Right atrium auricular region (tissue), 2 donors: ENCODE data around the gene PPFIA3. TPM values are rescaled to one million over a fixed set of nuclear protein-coding genes. Genes with fewer than 3 reads are reported as not detected.

Experiments
- DNase-seq: peaks from one replicate; pipeline ENCODE4 v3.0.0-alpha.2; 2019; ENCODE audit warnings: low spot score
- H3K27ac ChIP-seq, 2 donors: fragments of 200-600 bp; sonication (generic); 1 replicate in 1 of 2; 2 replicates in 1 of 2; pipeline ENCODE4 v1.5.1; 2016 to 2019
- H3K27me3 ChIP-seq, 2 donors: fragments of 200-600 bp; sonication (generic); one replicate each; pipeline versions ENCODE4 v1.5.1 to v1.6.0; 2017 to 2019
- H3K36me3 ChIP-seq: fragments of 200-600 bp; sonication (generic); one replicate; pipeline ENCODE4 v1.5.1; 2016
- H3K4me1 ChIP-seq, 2 donors: fragments of 200-600 bp; sonication (generic); one replicate each; pipeline versions ENCODE4 v1.5.1 to v1.6.0; 2017 to 2019
- H3K4me3 ChIP-seq, 2 donors: fragments of 200-600 bp; sonication (generic); 1 replicate in 1 of 2; 2 replicates in 1 of 2; pipeline ENCODE4 v1.5.1; 2017 to 2019; ENCODE audit warnings: mild to moderate bottlenecking in 1 of 2, moderate library complexity in 1 of 2
- H3K9me3 ChIP-seq, 2 donors: fragments of 200-600 bp; sonication (generic); one replicate each; pipeline ENCODE4 v1.5.1; 2019
- total RNA-seq, 2 donors: library from RNA; depleted of rRNA; stranded (reverse); fragments of >200 nt; gene quantifications; one replicate each; pipeline ENCODE4 v1.1.0, GENCODE V29; 2016
- TF ChIP-seq, protein P1 (sequence below), 2 donors: fragments of 200-600 bp; sonication (generic); IDR thresholded peaks; one replicate each; pipeline ENCODE4 v1.5.1; 2019; ENCODE audit warnings: antibody characterized with exemption in 2 of 2

PPFIA3 gene
- total RNA-seq, 2 donors from 2014 or later: 5.0 to 6.8 TPM

DNA sequence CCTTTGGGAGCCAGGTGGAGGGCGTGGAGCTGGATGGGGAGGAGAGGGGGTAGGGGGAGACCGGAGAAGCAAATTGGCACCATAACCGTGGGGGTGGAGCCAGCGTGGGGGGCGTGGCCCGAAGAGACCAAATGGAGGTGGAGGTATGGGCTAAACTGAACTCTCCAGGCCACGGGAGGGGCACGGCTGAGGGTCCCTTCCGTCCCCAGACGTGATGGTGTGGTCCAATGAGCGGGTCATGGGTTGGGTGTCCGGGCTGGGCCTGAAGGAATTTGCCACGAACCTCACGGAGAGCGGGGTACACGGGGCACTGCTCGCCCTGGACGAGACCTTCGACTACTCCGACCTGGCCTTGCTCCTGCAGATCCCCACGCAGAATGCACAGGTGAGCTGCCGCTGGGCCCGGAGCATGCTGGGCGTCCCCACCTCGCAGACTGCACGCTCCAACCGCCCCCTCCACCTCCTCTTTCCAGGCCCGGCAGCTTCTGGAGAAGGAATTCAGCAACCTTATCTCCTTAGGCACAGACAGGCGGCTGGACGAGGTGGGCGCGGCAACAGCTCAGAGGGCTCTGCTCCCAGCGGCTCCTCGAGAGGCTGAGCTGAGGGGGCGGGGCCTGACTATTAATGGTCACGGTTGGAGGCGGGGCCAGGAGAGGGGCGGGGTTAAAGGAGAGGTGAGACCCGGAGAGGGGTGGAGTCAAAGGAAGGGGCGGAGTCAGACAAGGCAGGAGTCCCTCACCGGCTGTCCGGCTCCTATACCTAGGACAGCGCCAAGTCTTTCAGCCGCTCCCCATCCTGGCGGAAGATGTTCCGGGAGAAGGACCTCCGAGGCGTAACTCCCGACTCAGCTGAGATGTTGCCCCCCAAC, 29.7 kb downstream of the PPFIA3 start:
- H3K27me3 ChIP-seq: no peaks in the 10 kb centered on the region
- H3K27ac ChIP-seq: peak overlapping the region; percentile 96
- TF ChIP-seq, protein P1, sequence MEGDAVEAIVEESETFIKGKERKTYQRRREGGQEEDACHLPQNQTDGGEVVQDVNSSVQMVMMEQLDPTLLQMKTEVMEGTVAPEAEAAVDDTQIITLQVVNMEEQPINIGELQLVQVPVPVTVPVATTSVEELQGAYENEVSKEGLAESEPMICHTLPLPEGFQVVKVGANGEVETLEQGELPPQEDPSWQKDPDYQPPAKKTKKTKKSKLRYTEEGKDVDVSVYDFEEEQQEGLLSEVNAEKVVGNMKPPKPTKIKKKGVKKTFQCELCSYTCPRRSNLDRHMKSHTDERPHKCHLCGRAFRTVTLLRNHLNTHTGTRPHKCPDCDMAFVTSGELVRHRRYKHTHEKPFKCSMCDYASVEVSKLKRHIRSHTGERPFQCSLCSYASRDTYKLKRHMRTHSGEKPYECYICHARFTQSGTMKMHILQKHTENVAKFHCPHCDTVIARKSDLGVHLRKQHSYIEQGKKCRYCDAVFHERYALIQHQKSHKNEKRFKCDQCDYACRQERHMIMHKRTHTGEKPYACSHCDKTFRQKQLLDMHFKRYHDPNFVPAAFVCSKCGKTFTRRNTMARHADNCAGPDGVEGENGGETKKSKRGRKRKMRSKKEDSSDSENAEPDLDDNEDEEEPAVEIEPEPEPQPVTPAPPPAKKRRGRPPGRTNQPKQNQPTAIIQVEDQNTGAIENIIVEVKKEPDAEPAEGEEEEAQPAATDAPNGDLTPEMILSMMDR (IDR thresholded peaks at IDR 0.05): no peak
- H3K4me1 ChIP-seq: peaks cover 0 to 51% of the 10 kb centered on the region in 2 donors
- H3K36me3 ChIP-seq: no peaks in the 10 kb centered on the region
- H3K4me3 ChIP-seq: peak overlapping the region; percentile 72 to 76
- no peaks in the 10 kb centered on the region for H3K9me3 ChIP-seq
- peak; percentile 98 for DNase-seq

DNA sequence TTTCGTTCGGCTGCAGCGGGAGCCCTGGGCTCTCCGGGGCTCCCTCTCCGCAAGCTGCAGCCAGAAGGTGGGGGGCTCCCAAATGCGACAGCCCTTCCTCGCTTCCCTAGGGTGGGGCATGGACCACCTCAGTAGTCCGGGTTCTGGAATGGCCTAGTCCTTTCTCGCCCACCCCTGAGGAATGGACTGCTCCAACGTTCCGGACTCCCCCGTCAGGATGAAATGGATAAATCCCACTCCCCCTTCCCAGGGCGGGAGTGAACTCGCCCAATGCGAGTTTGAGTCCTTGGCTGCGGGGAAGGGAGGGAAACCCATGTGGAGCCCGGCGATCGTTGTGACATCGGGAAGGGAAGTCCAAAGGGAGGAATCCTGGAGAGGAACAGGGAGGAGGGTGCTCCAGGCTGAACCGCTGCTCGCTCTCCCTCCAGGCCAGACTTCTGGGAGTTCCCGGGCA, 30.3 kb downstream of the PPFIA3 start:
- peaks cover 0 to 51% of the 10 kb centered on the region in 2 donors for H3K4me1 ChIP-seq

DNA sequence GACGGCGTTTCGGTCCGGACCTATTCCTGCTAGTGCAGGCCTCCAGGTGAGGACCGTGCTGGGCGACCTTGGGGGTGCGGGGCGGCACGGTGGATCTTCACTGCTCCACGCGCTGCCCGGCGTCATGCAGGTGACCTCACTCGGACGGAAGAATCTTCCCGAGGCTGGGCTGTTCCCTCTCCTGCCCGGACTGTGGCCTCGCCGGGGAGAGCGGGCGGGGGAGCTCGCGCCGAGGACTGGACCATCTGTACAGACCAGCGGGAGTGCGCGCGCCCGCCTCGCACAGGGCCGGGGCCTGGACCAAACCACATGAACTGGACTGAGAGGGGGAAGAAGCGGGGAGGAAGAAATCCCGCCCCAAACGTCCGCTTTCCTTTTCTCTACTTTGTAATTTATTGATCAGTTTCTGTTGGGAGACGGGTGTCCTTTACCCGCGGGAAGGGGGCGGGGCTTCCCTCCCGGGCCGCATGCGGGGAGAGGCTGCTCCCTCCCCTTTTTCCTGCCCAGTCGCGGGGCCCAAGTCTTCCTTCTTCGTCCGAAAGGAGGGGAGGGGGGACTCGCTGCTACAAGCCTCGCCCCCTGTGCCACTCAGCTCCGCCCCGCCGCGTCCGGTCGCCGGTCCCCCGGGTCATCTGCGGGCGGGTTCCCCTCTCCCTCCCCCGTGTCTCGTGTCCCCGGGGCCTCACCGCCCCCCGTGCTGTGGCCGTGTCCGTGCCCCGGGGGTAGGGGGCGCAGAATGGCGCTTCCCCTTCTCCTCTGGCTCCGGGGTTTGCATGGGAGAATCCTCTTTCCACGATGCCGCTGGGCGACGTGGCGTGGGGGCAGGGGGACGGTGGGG, 31.0 kb downstream of the PPFIA3 start:
- TF ChIP-seq, protein P1 (IDR thresholded peaks at IDR 0.05): no peak
- peak; percentile 83 for DNase-seq
- H3K4me1 ChIP-seq: peaks cover 0 to 51% of the 10 kb centered on the region in 2 donors
- H3K27ac ChIP-seq: peak overlapping the region; percentile 96
- H3K9me3 ChIP-seq: no peaks in the 10 kb centered on the region
- H3K27me3 ChIP-seq: no peaks in the 10 kb centered on the region
- no peaks in the 10 kb centered on the region for H3K36me3 ChIP-seq
- H3K4me3 ChIP-seq: peak overlapping the region; percentile 72 to 76

More for the DNA sequence above, 30.3 kb downstream of the PPFIA3 start:
- no peaks in the 10 kb centered on the region for H3K27me3 ChIP-seq
- peak overlapping the region; percentile 96 for H3K27ac ChIP-seq
- H3K36me3 ChIP-seq: no peaks in the 10 kb centered on the region
- H3K4me3 ChIP-seq: peak overlapping the region; percentile 72 to 76
- TF ChIP-seq, protein P1 (IDR thresholded peaks at IDR 0.05): no peak
- DNase-seq: peak; percentile 84
- no peaks in the 10 kb centered on the region for H3K9me3 ChIP-seq

DNA sequence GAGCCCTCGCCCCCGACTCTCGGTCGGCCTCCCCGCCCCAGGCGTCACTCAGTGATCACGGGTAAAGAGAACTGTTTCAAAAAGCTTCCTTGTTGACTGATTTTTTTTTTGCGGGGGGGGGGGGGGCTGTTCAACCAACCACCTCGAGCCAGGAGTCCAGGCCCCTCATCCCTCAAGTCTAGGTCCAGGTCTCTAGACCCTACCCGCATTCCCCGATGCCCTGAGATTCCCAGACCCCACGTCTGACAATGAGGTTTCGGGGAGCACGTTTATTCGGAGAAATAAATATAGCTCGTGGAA, 31.6 kb downstream of the PPFIA3 start:
- H3K27me3 ChIP-seq: no peaks in the 10 kb centered on the region
- DNase-seq: no peak
- H3K4me1 ChIP-seq: peaks cover 0 to 45% of the 10 kb centered on the region in 2 donors
- H3K36me3 ChIP-seq: no peaks in the 10 kb centered on the region
- TF ChIP-seq, protein P1 (IDR thresholded peaks at IDR 0.05): no peak
- H3K9me3 ChIP-seq: no peaks in the 10 kb centered on the region
- H3K4me3 ChIP-seq: peak overlapping the region; percentile 72 to 76
- peak overlapping the region; percentile 96 for H3K27ac ChIP-seq

DNA sequence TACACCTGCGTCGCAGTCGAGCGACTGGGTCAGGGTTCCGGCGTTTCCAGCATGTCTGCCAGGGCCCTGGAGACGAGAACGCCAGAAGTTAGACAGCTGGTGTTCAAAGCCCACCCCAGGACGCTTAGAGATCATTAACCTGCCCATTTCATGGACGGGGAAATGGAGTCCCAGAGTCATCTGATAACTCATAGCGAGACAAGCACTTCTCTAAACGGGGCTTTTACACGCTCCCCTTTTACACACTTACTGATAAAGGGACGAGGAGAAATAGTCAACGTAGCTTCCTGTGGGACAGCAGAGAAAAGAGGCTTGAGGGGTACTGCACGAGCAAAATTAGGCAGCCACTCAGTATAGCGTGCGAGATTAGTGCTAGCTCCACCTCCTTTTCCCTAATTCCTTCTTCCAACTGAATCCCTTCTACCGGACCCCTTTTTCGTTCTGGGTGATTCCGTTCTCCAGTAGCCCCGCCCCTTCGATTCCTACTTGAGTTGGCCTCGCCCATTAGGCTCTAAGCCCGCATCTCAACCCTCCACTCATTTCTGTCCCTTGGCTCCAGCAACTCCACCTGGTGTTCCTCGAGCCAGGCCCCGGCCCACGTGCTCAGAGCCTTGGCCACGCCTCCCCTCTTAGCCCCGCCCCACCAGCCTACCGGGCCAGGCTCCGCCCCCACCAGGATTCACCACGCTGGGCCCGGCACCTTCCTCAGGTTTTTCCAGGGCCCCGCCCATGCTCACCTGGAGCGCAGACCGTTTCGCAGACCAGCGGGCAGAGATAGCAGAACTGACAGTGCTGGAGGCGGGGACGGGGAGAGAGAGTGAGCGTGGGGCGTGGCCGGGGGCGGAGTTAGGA, 32.1 kb downstream of the PPFIA3 start:
- Histone ChIP-seq H3K27me3 (no peaks in the 10 kb centered on the region), H3K36me3 (no peaks in the 10 kb centered on the region), H3K27ac (peak overlapping the region; percentile 96), H3K9me3 (no peaks in the 10 kb centered on the region), H3K4me1 (peaks cover 0 to 39% of the 10 kb centered on the region in 2 donors), H3K4me3 (peak overlapping the region; percentile 72 to 76)
- TF ChIP-seq, protein P1 (IDR thresholded peaks at IDR 0.05): no peak
- DNase-seq: no peak
